Measurements from ENCODE around the gene EIF1AY. TPM values are rescaled to one million over a fixed set of nuclear protein-coding genes. Genes with fewer than 3 reads are reported as not detected.

EIF1AY gene
- 14.5 TPM for polyA plus RNA-seq (2012; ENCODE audit: insufficient read length, low read depth)

GRCh38 chrY:20575531-20576121 lies at the start of gene EIF1AY:
EIF1AY (plus strand) TSS chrY:20575776; CDS start chrY:20575872, 96 bp downstream.
- TF ChIP-seq REST (IDR thresholded peaks at IDR 0.05; ENCODE audit: insufficient read depth in 1 of 2, low read depth in 2 of 2, low read length in 2 of 2): no peak
- 0 out of 2 replicates have a peak, but pooled peaks have one; percentile 19 for TF ChIP-seq SIN3A (IDR thresholded peaks at IDR 0.05; ENCODE audit: borderline replicate concordance, insufficient read depth, low read length)
- TF ChIP-seq TAF1 (IDR thresholded peaks at IDR 0.05; ENCODE audit: borderline replicate concordance, insufficient read depth, low read length): peak; percentile 66; the same call in 1 of the 2 replicates
- TF ChIP-seq FOXP2 (optimal IDR thresholded peaks at IDR 0.05; ENCODE audit: borderline replicate concordance, extremely low read depth, extremely low read length, insufficient read depth): no peak
- peak; percentile 78 for TF ChIP-seq POLR2AphosphoS5 (IDR thresholded peaks at IDR 0.05; ENCODE audit: low read depth, low read length)

GRCh38 chrY:20528435-20528834 lies 47.1 kb upstream of the EIF1AY start:
- TF ChIP-seq TAF1 (IDR thresholded peaks at IDR 0.05; ENCODE audit: borderline replicate concordance, insufficient read depth, low read length) (no peak), REST (IDR thresholded peaks at IDR 0.05; ENCODE audit: insufficient read depth in 1 of 2, low read depth in 2 of 2, low read length in 2 of 2) (no peak), FOXP2 (optimal IDR thresholded peaks at IDR 0.05; ENCODE audit: borderline replicate concordance, extremely low read depth, extremely low read length, insufficient read depth) (no peak), POLR2AphosphoS5 (IDR thresholded peaks at IDR 0.05; ENCODE audit: low read depth, low read length) (no peak), SIN3A (IDR thresholded peaks at IDR 0.05; ENCODE audit: borderline replicate concordance, insufficient read depth, low read length) (no peak)

- TF ChIP-seq TAF1 (IDR thresholded peaks at IDR 0.05; ENCODE audit: borderline replicate concordance, insufficient read depth, low read length): no peak
- no peak for TF ChIP-seq REST (IDR thresholded peaks at IDR 0.05; ENCODE audit: insufficient read depth in 1 of 2, low read depth in 2 of 2, low read length in 2 of 2)
- TF ChIP-seq POLR2AphosphoS5 (IDR thresholded peaks at IDR 0.05; ENCODE audit: low read depth, low read length): no peak
- no peak for TF ChIP-seq FOXP2 (optimal IDR thresholded peaks at IDR 0.05; ENCODE audit: borderline replicate concordance, extremely low read depth, extremely low read length, insufficient read depth)
- TF ChIP-seq SIN3A (IDR thresholded peaks at IDR 0.05; ENCODE audit: borderline replicate concordance, insufficient read depth, low read length): no peak
Measured at GRCh38 chrY:20538186-20538585, 37.4 kb upstream of the EIF1AY start.

GRCh38 chrY:20538933-20539332 lies 36.6 kb upstream of the EIF1AY start:
- TF ChIP-seq POLR2AphosphoS5 (IDR thresholded peaks at IDR 0.05; ENCODE audit: low read depth, low read length) (no peak), TAF1 (IDR thresholded peaks at IDR 0.05; ENCODE audit: borderline replicate concordance, insufficient read depth, low read length) (no peak), REST (IDR thresholded peaks at IDR 0.05; ENCODE audit: insufficient read depth in 1 of 2, low read depth in 2 of 2, low read length in 2 of 2) (no peak), FOXP2 (optimal IDR thresholded peaks at IDR 0.05; ENCODE audit: borderline replicate concordance, extremely low read depth, extremely low read length, insufficient read depth) (no peak), SIN3A (IDR thresholded peaks at IDR 0.05; ENCODE audit: borderline replicate concordance, insufficient read depth, low read length) (no peak)
